Neuronal stem cell (in vitro differentiated cells): ENCODE data around the gene ST6GALNAC3.

Source experiments
- DNase-seq: peaks from one replicate; pipeline ENCODE4 v3.0.0-alpha.2; 2013; ENCODE audit warnings: low spot score
- H2AFZ ChIP-seq: one replicate; pipeline ENCODE4 v1.6.1; 2013; ENCODE audit warnings: mild to moderate bottlenecking, low read length, inconsistent platforms
- H2AK5ac ChIP-seq: 2 replicates; pipeline ENCODE4 v1.6.1; 2013; ENCODE audit warnings: low read depth, mild to moderate bottlenecking, inconsistent platforms, low read length, moderate library complexity, mixed read lengths
- H2BK120ac ChIP-seq: 2 replicates; pipeline ENCODE4 v1.6.1; 2013; ENCODE audit warnings: low read depth, mild to moderate bottlenecking, inconsistent platforms, low read length, moderate library complexity, mixed read lengths
- H2BK12ac ChIP-seq: one replicate; pipeline ENCODE4 v1.6.1; 2013; ENCODE audit warnings: low read length, inconsistent platforms
- H2BK15ac ChIP-seq: 2 replicates; pipeline ENCODE4 v1.6.1; 2013; ENCODE audit warnings: mild to moderate bottlenecking, low read length, inconsistent platforms, mixed read lengths
- H2BK5ac ChIP-seq: one replicate; pipeline ENCODE4 v1.6.1; 2013; ENCODE audit warnings: inconsistent platforms, mild to moderate bottlenecking, low read length, moderate library complexity
- H3K14ac ChIP-seq: one replicate; pipeline ENCODE4 v1.6.1; 2013; ENCODE audit warnings: low read length, inconsistent platforms
- H3K18ac ChIP-seq: 2 replicates; pipeline ENCODE4 v1.6.1; 2013; ENCODE audit warnings: low read length, inconsistent platforms
- H3K23ac ChIP-seq: 2 replicates; pipeline ENCODE4 v1.6.1; 2013; ENCODE audit warnings: low read depth, mild to moderate bottlenecking, mixed read lengths, low read length, inconsistent platforms; ENCODE audit not compliant: poor library complexity
- H3K27ac ChIP-seq: replicated peaks from 3 replicates; pipeline ENCODE4 v1.5.1; 2013; ENCODE audit warnings: low read length, inconsistent platforms
- H3K27me3 ChIP-seq, 3 experiments: 2 replicates each; pipeline ENCODE4 v1.6.1; 2013; ENCODE audit warnings: low read length in 3 of 3, mild to moderate bottlenecking in 2 of 3, inconsistent platforms in 1 of 3, low read depth in 1 of 3, mixed read lengths in 1 of 3, moderate library complexity in 1 of 3; ENCODE audit not compliant: control insufficient read depth in 3 of 3, insufficient read depth in 3 of 3
- H3K36me3 ChIP-seq, 2 donors: replicated peaks in 1 of 2; 2 replicates each; pipeline ENCODE4 v1.6.1; 2013; ENCODE audit warnings: low read length in 2 of 2; ENCODE audit not compliant: control insufficient read depth in 2 of 2, insufficient read depth in 2 of 2
- H3K4ac ChIP-seq: 2 replicates; pipeline ENCODE4 v1.6.1; 2013; ENCODE audit warnings: inconsistent platforms, mild to moderate bottlenecking, low read length, moderate library complexity
- H3K4me1 ChIP-seq, 2 donors: 1 replicate in 1 of 2; 2 replicates in 1 of 2; pipeline ENCODE4 v1.6.1; 2013; ENCODE audit warnings: low read length in 2 of 2, low read depth in 1 of 2; ENCODE audit not compliant: control insufficient read depth in 2 of 2, insufficient read depth in 1 of 2
- H3K4me2 ChIP-seq: one replicate; pipeline ENCODE4 v1.6.1; 2013; ENCODE audit warnings: mild to moderate bottlenecking, low read length, inconsistent platforms; ENCODE audit not compliant: insufficient read depth, poor library complexity, severe bottlenecking
- H3K4me3 ChIP-seq, 2 donors: 2 replicates each; pipeline ENCODE4 v1.5.1; 2013; ENCODE audit warnings: low read length in 2 of 2, mild to moderate bottlenecking in 2 of 2, inconsistent platforms in 1 of 2, moderate library complexity in 1 of 2
- H3K79me1 ChIP-seq: one replicate; pipeline ENCODE4 v1.6.1; 2013; ENCODE audit warnings: low read depth, mild to moderate bottlenecking, inconsistent platforms, low read length, moderate library complexity
- H3K9ac ChIP-seq: one replicate; pipeline ENCODE4 v1.6.1; 2013; ENCODE audit warnings: mild to moderate bottlenecking, low read depth, low read length, inconsistent platforms; ENCODE audit not compliant: poor library complexity
- H3K9me3 ChIP-seq, 2 donors: replicated peaks in 1 of 2; 2 replicates each; pipeline versions ENCODE3 to v1.6.1; 2013; ENCODE audit warnings: low read length in 2 of 2, mild to moderate bottlenecking in 2 of 2, inconsistent platforms in 1 of 2, low read depth in 1 of 2, mixed read lengths in 1 of 2, moderate library complexity in 1 of 2; ENCODE audit not compliant: control insufficient read depth in 2 of 2, insufficient read depth in 1 of 2
- H4K8ac ChIP-seq: one replicate; pipeline ENCODE4 v1.6.1; 2013; ENCODE audit warnings: low read depth, mild to moderate bottlenecking, inconsistent platforms, low read length, moderate library complexity
- H4K91ac ChIP-seq: one replicate; pipeline ENCODE4 v1.6.1; 2013; ENCODE audit warnings: low read length, low read depth, mild to moderate bottlenecking, inconsistent platforms; ENCODE audit not compliant: poor library complexity
- WGBS, 2 donors: extraction: QIAGEN DNeasy Blood & Tissue Kit; methylation state at CpG; one replicate each; pipeline ENCODE4 v1.1.7; 2013; ENCODE audit warnings: missing lambda C conversion rate in 2 of 2, mixed read lengths in 1 of 2; ENCODE audit not compliant: insufficient read length in 2 of 2, insufficient replicate concordance in 1 of 2; ENCODE audit errors: extremely low coverage in 2 of 2; 5-methylcytosine and 5-hydroxymethylcytosine counted together

The ST6GALNAC3 gene

DNA sequence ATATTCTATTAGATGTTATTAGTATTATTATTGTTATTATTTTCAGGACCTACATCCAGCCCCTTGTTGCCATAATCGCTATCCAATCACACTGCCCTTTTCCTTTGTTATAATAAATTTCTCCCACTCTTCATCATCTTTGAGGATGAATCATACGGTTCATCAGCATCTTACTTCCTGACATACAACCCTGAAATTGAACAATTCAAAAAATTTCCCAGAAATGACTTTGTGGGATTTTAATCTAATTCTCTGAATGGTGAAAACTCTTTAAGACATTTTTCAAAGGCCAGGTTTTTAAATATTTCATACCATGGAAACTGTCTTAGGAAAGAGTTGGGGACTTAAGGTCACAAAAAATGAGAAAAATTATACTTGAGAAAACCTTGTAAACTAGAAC lies 353.5 kb downstream of the ST6GALNAC3 start:
- Histone ChIP-seq H2BK15ac (no peak overlapping the region), H2AK5ac (no peak overlapping the region), H3K4me1 (peaks cover 2 to 3% of the 10 kb centered on the region in 2 donors), H4K91ac (no peak overlapping the region), H3K4ac (no peak overlapping the region), H3K36me3 (no peaks in the 10 kb centered on the region), H3K9ac (no peak overlapping the region), H3K9me3 (no peaks in the 10 kb centered on the region), H2BK12ac (no peak overlapping the region), H3K4me2 (no peak overlapping the region), H3K79me1 (no peaks in the 10 kb centered on the region), H3K14ac (no peak overlapping the region), H3K18ac (no peak overlapping the region), H2BK120ac (no peak overlapping the region), H3K27ac (no peak overlapping the region), H2BK5ac (no peak overlapping the region), H3K27me3 (no peaks in the 10 kb centered on the region), H3K4me3 (no peak overlapping the region), H4K8ac (no peak overlapping the region), H3K23ac (no peak overlapping the region), H2AFZ (no peak overlapping the region)
- WGBS, 2 donors = no CpG with 5 or more reads among the region's 2 CpGs
- no peak for DNase-seq

DNA sequence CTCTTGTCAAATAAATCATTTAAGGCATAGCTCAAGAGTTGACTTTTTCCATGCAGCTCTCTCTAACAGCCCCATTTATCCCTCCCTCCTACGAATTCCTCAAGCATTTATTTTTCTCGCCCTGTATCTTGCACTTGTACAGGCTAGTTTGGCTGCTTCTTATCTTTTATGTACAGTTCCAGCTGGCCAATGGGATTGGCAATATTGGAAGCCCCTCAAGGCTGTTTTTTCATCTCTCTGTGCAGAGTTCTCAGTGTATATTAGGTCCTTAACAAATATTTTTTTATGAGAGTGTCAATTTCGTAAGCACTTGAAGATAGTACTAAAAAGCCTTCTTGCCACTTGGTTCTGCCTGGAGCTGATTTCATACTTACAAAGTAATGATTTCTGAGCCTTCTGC lies 356.0 kb downstream of the ST6GALNAC3 start:
- H3K27me3 ChIP-seq = no peaks in the 10 kb centered on the region
- H3K14ac ChIP-seq = no peak overlapping the region
- H2BK15ac ChIP-seq = no peak overlapping the region
- no peaks in the 10 kb centered on the region for H3K79me1 ChIP-seq
- H2BK120ac ChIP-seq = no peak overlapping the region
- no peak overlapping the region for H2AK5ac ChIP-seq
- no peak overlapping the region for H3K4ac ChIP-seq
- no peak overlapping the region for H3K18ac ChIP-seq
- H2AFZ ChIP-seq = no peak overlapping the region
- H3K4me1 ChIP-seq = peaks cover 2 to 4% of the 10 kb centered on the region in 2 donors
- no peaks in the 10 kb centered on the region for H3K36me3 ChIP-seq
- H3K23ac ChIP-seq = no peak overlapping the region
- H3K27ac ChIP-seq = no peak overlapping the region
- no peaks in the 10 kb centered on the region for H3K9me3 ChIP-seq
- H3K9ac ChIP-seq = no peak overlapping the region
- no peak overlapping the region for H2BK12ac ChIP-seq
- no peak overlapping the region for H4K91ac ChIP-seq
- no peak overlapping the region for H4K8ac ChIP-seq
- DNase-seq = no peak
- no peak overlapping the region for H2BK5ac ChIP-seq
- WGBS, 2 donors = no CpG with 5 or more reads among the region's 3 CpGs
- H3K4me2 ChIP-seq = no peak overlapping the region
- H3K4me3 ChIP-seq = no peak overlapping the region

- no peaks in the 10 kb centered on the region for H3K9me3 ChIP-seq
- no peak overlapping the region for H3K23ac ChIP-seq
- H3K4me2 ChIP-seq = no peak overlapping the region
- H3K14ac ChIP-seq = no peak overlapping the region
- no peak overlapping the region for H2AFZ ChIP-seq
- peaks cover 2 to 4% of the 10 kb centered on the region in 2 donors for H3K4me1 ChIP-seq
- H3K36me3 ChIP-seq = no peaks in the 10 kb centered on the region
- no peak for DNase-seq
- H2BK12ac ChIP-seq = no peak overlapping the region
- H4K91ac ChIP-seq = no peak overlapping the region
- no peak overlapping the region for H3K27ac ChIP-seq
- no peak overlapping the region for H4K8ac ChIP-seq
- no peak overlapping the region for H3K4ac ChIP-seq
- H2BK5ac ChIP-seq = no peak overlapping the region
- no peak overlapping the region for H2AK5ac ChIP-seq
- no peaks in the 10 kb centered on the region for H3K27me3 ChIP-seq
- no peak overlapping the region for H3K9ac ChIP-seq
- H3K79me1 ChIP-seq = no peaks in the 10 kb centered on the region
- H2BK15ac ChIP-seq = no peak overlapping the region
- no peak overlapping the region for H3K18ac ChIP-seq
- H2BK120ac ChIP-seq = no peak overlapping the region
- H3K4me3 ChIP-seq = no peak overlapping the region
These were observed 359.0 kb downstream of the ST6GALNAC3 start for GRCh38 chr1:76433526-76433925.

DNA sequence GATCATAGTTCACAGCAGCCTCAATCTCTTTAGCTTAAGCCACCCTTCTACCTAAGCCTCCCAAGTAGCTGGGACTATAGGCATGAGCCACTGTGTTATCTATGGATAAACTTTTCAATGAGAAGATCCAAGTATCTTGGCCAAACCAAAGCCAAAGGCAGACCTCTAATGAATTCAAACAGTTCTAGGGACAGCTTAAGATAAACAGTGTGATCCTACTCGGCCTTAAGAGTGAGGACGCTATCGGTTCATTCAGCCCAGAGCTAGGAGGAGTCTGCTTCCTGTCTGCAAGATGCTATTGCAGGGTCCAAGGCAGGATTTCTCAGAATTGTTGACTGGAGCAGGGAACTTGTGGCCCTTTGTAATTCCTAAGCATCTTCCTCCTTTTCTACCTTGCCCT lies 368.7 kb downstream of the ST6GALNAC3 start:
- H2AFZ ChIP-seq = no peak overlapping the region
- H2BK120ac ChIP-seq = no peak overlapping the region
- H3K9ac ChIP-seq = no peak overlapping the region
- H3K9me3 ChIP-seq = no peaks in the 10 kb centered on the region
- H2BK12ac ChIP-seq = no peak overlapping the region
- no peak overlapping the region for H2AK5ac ChIP-seq
- no peak overlapping the region for H3K27ac ChIP-seq
- no peaks in the 10 kb centered on the region for H3K4me1 ChIP-seq
- H3K4me3 ChIP-seq = no peak overlapping the region
- H2BK15ac ChIP-seq = no peak overlapping the region
- no peak overlapping the region for H4K91ac ChIP-seq
- no CpG with 5 or more reads among the region's 3 CpGs for WGBS, 2 donors
- H2BK5ac ChIP-seq = no peak overlapping the region
- H3K23ac ChIP-seq = no peak overlapping the region
- H3K79me1 ChIP-seq = no peaks in the 10 kb centered on the region
- no peak for DNase-seq
- H3K27me3 ChIP-seq = no peaks in the 10 kb centered on the region
- H3K14ac ChIP-seq = no peak overlapping the region
- H3K4me2 ChIP-seq = no peak overlapping the region
- no peak overlapping the region for H3K4ac ChIP-seq
- H4K8ac ChIP-seq = no peak overlapping the region
- no peak overlapping the region for H3K18ac ChIP-seq
- H3K36me3 ChIP-seq = no peaks in the 10 kb centered on the region
